ENCODE results near the gene PPP1R14B.

Gene PPP1R14B

DNA sequence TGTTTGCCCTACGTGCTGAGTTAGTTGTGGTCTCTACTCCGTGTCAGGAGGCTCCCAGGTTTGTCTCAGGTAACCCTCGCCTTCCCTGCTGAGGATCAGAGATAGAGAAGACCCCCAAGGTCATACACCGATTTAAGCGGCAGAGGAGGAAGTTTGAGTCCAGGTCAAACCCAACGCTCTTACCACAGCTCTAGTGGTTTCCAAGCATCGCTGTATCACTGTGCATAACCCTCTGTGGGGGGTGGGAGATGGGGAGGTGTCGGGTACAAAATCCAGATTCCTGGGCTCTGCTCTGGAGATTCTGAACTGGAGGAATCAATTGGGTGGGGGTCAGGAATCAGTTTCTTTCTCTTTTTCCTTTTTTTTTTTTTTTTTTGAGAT lies 15.8 kb downstream of the PPP1R14B start:
- DNase-seq (ENCODE audit: low spot score): no peak

- peak; percentile 93 for DNase-seq (ENCODE audit: low spot score)
Observed at GRCh38 chr11:64230171-64230984, 16.4 kb downstream of the PPP1R14B start, which contains the start of gene DNAJC4. Gene DNAJC4 (plus strand): TSS chr11:64230548. CDS start chr11:64230855, 307 bp downstream.

DNA sequence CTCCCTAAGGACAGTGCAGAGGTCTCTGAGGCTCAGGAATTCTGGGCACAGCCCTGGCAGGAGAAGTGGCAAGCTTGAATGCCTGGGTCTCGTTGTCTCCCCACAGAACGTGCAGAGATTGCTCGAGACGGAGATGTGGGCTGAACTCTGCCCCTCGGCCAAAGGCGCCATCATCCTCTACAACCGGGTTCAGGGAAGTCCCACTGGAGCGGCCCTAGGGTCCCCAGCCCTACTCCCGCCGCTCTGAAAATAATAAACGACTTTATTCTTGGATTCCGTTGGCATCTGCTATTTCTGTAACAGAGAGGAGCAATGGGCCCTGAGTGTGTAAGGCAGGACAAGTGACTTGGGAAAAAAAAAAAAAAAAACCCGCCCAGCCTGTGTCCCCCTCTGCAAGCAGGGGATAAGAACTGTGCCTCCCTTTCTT lies 17.0 kb downstream of the PPP1R14B start:
- DNase-seq (ENCODE audit: low spot score): no peak

DNA sequence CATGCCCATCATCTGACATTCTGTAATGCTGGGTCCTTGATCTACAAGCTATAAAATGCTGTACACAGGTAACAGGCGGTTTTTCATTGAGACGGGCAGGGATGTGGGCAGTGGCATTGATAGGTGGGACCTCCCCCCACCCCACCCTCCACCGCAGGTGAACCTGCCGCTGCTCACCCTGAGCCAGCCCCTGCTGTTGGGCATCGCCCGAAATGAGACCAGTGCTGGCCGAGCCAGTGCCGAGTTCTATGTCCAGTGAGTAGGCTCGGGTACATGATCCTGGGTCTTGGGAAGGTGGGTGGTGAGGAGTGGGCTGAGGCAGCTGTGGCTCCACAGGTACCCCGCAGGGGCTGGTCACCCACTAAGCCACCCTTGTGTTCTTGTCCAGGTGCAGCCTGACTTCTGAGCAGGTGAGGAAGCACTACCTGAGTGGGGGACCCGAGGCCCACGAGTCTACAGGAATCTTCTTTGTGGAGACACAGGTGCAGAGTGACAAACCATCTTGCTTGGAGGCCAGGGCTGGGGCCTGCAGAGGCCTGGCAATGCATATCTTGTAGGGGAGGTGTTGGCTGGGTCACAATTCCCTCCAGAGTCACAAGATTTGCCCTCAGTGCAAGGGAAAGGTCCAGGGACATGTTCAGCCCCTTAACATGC lies 17.5 kb downstream of the PPP1R14B start:
- no peak for DNase-seq (ENCODE audit: low spot score)

DNA sequence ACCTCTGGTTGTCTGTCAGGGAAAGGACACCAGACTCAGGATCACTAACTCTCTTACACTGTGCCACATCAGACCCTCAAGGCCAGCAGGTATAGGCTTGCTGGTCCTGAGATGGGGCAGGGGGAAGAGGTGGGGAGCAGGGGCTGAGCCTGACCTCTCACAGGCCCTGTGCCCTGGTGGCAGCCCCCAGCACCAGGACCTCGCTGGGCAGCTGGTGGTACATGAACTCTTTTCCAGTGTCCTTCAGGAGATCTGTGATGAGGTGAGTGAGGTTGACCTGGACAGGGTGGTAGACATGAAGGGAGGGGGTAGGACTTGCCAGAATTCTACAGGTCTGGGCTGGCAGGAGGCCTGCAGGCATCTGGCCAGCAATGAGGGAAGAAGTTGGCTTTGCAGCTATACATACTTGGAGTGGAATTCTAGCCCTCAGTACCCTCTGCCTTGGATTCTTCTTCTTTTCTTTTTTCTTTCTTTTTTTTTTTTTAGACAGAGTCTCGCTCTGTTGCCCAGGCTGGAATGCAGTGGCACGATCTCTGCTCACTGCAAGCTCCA lies 19.3 kb downstream of the PPP1R14B start:
- no peak for DNase-seq (ENCODE audit: low spot score)

DNA sequence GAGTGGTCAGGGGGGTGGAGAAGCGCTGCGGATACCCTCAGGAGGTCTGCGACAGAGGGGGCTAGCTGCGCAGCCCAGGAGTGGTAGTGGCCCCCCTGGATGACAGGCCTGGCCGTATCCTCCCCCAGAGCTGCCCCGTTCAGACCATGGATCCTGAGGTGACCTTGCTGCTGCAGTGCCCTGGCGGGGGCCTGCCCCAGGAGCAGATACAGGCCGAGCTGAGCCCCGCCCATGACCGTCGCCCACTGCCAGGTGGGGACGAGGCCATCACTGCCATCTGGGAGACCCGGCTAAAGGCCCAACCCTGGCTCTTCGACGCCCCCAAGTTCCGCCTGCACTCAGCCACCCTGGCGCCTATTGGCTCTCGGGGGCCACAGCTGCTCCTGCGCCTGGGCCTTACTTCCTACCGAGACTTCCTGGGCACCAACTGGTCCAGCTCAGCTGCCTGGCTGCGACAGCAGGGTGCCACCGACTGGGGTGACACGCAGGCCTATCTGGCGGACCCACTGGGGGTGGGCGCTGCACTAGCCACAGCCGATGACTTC lies 20.2 kb downstream of the PPP1R14B start:
- DNase-seq (ENCODE audit: low spot score): peak; percentile 47

DNA sequence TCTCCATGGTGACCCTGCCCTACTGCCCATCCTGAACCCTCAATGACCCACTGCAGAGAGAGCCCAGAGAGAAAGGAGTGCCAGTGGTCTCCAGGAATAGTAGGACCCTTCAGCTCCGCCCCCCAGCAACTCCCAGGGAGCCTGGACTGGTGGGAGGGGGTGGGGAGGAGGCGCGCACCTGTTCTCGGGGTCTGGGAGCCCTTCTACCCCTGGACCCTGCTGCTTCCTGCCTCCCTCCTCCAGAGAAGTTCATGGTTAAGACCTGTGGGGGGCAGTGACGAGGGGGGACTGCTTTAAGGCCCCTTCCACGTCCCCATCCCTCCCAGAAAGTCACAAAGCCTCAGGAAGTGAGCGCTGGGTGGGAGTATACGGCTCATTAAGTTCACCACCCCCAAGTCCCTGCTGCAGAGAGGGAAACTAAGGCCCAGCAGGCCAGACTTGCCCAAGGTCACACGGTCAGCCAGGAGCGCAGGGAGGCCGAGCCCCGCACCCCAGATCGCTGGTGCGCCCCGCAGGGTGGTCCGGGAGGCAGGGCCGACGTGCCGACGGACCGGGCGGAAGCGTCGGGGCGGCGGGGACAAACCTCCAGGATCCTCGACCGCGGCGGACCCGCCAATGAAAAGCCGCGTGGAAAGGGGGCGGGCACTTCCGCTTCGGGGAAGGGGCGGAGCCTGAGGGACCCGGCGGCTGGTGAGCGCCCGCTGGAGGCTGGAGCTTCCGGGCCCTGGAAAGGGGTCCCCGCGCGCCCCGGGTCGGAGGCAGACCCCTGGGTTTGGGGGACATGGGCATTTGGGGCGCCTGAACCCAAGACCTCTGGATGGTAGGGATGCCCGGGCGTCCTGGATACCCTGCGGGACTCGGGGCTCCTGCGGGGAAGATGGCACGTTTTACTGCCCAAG lies 20.9 kb downstream of the PPP1R14B start, which contains the start of the genes NUDT22 and TRPT1:
TSS of gene NUDT22 (plus strand) at position 667 of the 899 bp plus-strand sequence. CDS start 379 bp downstream, outside the sequence.
TSS of gene TRPT1 (minus strand) at position 579 of the 899 bp plus-strand sequence. CDS start at position 253, 326 bp downstream.
- DNase-seq (ENCODE audit: low spot score): peak; percentile 84

- no peak for DNase-seq (ENCODE audit: low spot score)
Observed at GRCh38 chr11:64224891-64225607, 21.7 kb downstream of the PPP1R14B start.

DNA sequence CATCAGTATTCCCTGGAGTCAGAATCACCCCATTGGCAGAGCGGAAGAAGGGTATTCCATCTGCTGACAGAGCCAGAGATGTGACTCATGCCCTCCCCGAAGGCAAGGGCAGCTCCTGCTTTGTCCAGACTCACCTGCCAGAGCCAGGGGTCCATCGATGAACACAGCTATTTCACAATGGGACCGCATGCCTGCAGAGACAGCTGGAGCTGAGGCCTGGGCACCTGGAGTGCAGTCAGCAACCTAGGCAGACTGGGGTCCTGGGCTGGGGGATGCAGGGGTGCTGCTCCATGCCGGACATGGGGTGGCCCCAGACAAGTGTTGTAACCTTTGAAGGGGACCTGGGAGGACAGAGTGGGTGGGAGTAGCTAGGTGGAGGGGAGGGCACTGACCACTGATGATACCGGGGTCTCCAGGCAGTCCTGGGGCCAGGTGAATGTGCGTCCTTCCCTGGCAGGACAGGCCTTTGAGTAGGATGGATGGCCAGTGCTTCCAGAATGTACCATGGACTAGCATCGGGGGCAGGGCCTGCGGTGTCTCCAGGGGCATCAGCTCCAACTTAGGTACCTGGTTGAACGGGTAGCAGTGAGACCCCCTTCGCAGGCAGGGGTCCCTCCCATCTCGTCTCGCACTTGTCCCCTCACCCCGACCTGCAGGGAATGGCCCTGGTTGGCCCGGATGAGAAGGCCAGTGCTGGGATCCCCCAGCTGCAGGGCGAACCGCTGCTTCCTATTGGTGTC lies 22.4 kb downstream of the PPP1R14B start:
- DNase-seq (ENCODE audit: low spot score): peak; percentile 43

- DNase-seq (ENCODE audit: low spot score): no peak
Observed at GRCh38 chr11:64223001-64223651, 23.6 kb downstream of the PPP1R14B start.

DNA sequence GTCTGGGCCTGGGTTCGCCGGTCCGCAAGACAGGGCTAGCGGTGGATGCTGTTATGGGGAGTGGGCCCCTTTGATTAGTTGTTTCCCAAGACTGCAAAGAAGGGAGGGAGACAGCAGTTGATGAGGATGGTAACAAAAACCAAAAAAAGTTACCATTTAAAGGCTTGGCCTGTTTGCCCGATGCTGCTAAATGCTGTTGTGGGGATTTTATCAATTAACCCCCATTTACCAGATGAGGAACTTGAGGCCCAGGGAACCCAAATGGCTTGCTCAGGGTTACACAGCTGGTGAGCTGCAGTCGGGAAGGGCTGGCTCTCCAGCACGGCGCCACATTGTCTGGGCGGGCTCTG lies 24.1 kb downstream of the PPP1R14B start:
- no peak for DNase-seq (ENCODE audit: low spot score)

- DNase-seq (ENCODE audit: low spot score): no peak
Observed at GRCh38 chr11:64220798-64221197, 25.9 kb downstream of the PPP1R14B start.

GRCh38 chr11:64220271-64220670 lies 26.5 kb downstream of the PPP1R14B start:
- no peak for DNase-seq (ENCODE audit: low spot score)

GRCh38 chr11:64219755-64220154 lies 27.0 kb downstream of the PPP1R14B start:
- no peak for DNase-seq (ENCODE audit: low spot score)

GRCh38 chr11:64219354-64219684 lies 27.4 kb downstream of the PPP1R14B start:
- no peak for DNase-seq (ENCODE audit: low spot score)

- no peak for DNase-seq (ENCODE audit: low spot score)
Observed at GRCh38 chr11:64218628-64219353, 28.0 kb downstream of the PPP1R14B start.

GRCh38 chr11:64216879-64217278 lies 29.9 kb downstream of the PPP1R14B start:
- DNase-seq (ENCODE audit: low spot score): no peak

DNA sequence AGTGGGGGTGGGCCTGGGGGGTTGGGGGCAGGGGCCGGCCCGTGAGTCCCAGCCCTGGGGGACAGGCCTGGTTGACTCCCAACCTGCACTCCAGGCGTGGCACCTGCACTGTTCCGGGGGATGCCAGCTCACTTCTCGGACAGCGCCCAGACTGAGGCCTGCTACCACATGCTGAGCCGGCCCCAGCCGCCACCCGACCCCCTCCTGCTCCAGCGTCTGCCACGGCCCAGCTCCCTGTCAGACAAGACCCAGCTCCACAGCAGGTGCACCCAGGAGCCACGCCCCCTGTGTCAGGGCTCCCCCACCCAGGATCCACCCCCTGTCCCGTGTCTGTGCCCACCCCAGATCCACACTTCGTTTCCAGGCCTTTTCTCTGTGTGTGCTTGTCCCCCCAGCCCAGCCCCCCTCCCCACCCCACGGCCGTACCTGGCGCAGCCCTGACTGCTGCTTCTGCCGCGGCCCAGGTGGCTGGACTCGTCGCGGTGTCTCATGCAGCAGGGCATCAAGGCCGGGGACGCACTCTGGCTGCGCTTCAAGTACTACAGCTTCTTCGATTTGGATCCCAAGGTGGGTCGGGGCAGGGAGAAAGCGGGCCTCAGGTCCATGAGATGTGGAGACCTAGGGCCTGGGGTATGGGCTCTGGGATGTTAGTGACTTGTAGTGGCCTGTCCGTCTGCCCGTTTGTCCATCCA lies 35.4 kb downstream of the PPP1R14B start:
- no peak for DNase-seq (ENCODE audit: low spot score)
